ENCODE results near the gene LYSMD1.

The LYSMD1 gene

DNA sequence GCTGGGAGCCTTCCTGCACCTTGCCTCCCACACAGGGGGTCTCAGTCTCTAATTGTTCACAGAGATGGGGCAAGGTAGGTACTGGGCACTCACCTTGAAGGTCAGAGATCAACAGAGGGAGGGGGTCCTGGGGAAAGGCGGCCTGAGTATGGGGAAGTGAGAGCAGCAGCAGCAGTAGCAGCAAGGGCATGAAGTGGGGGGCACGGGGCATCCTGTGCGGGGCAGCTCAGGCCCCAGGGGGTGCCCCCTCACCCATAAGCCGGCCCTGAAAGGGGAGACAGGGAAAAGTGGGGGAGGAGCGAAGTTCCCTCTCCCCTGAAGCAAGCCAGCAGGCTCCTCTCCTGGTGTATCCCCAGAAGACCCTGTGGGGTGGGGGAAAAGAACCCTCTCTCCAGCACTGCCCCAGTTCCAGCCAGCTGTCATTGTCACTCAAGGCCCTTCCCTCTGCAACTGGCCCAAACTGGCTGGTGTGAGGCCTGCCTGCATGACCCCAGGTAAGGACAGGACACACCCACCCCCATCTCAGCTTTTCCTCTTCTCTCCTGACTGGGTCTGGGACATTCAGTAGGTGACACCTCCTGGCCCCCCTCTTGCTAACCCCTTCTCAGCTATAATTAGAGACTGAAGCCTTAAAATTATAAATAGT, 23.2 kb downstream of the LYSMD1 start:
- H3K4me3 ChIP-seq (ENCODE audit: low read depth, low read length): no peak overlapping the region
- in situ Hi-C loops (cut with HindIII; ENCODE audit: low sequenced_read_pairs): loop anchor here (5.0 kb wide), 1 partner anchor 45 kb away; no protein-coding TSS in a partner anchor
- no peak for DNase-seq (ENCODE audit: low read depth)
- no peak for TF ChIP-seq CTCF (IDR thresholded peaks at IDR 0.05; ENCODE audit: low read depth, low read length, missing control alignments)

GRCh38 chr1:151137789-151138188, 27.9 kb downstream of the LYSMD1 start:
- TF ChIP-seq CTCF (IDR thresholded peaks at IDR 0.05; ENCODE audit: low read depth, low read length, missing control alignments): no peak
- no peak overlapping the region for H3K4me3 ChIP-seq (ENCODE audit: low read depth, low read length)
- DNase-seq (ENCODE audit: low read depth): no peak
- in situ Hi-C loops (cut with HindIII; ENCODE audit: low sequenced_read_pairs): no loop called here

DNA sequence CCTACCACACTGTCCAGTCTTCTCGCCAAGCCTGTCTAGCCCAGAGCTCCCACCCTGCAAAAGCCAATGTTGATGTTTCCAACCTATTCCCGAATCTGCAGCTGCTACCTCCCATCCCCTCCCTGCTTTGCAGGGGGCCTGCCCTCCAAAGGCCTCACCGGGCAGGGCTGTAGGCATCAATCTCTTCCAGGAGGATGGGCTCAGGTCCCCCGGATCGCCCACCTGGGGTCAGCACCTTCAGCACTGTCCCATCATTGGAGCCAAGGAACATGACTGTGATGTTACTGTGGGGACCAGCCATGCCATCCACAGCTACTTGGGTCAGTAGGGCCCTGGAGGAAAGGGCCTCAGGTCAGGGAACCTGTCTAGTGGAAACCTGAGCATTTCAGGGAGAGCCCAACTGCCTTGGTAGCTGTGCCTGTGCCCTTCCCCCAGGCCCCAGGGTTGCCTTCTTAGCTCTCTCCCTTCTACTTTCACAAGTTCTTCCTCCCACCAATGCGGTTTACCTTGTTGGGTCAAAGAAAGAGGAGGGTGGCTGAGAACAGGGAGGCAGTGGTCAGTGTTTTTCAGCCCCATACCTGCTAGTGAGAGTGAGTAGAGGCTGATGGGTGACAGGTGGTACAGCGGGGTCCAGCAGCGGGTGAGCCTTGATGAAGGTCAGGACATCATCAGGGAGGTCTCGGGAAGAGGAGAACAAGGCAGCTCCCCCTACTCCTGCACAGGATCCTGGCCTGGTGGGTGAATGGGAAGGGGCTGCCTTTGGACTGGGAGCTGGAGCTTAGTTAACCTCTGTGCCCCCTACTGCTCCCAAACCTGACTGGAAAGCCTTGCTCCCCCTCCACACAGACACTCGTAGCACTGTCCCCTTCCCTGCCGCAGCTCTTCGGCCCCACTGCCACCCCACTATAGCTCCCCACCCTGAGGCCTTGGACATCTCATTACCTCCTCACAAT, 30.0 kb downstream of the LYSMD1 start:
- in situ Hi-C loops (cut with HindIII; ENCODE audit: low sequenced_read_pairs): no loop called here
- no peak overlapping the region for H3K4me3 ChIP-seq (ENCODE audit: low read depth, low read length)
- TF ChIP-seq CTCF (IDR thresholded peaks at IDR 0.05; ENCODE audit: low read depth, low read length, missing control alignments): peak; percentile 4
- no peak for DNase-seq (ENCODE audit: low read depth)

DNA sequence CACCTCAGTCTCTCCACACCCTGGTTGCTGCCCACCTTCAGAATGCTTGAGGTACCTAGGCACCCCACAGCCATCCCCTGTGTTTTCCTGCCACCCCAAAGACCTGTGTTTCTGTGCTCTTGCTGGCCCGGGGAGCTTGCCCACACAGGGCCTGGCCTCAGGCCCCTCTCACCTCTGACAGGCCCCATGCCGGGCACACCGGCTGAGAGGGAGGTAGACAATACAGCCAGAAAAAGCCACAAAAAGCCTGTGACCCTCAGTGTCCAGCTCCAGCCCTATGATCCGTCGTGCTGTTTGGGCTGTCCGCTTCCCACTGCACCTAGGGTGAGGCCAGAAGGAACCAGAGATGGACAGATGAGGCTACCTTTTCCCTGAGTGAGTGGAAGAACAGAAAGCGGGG, 30.7 kb downstream of the LYSMD1 start:
- no peak for TF ChIP-seq CTCF (IDR thresholded peaks at IDR 0.05; ENCODE audit: low read depth, low read length, missing control alignments)
- no peak for DNase-seq (ENCODE audit: low read depth)
- H3K4me3 ChIP-seq (ENCODE audit: low read depth, low read length): no peak overlapping the region
- in situ Hi-C loops (cut with HindIII; ENCODE audit: low sequenced_read_pairs): no loop called here

DNA sequence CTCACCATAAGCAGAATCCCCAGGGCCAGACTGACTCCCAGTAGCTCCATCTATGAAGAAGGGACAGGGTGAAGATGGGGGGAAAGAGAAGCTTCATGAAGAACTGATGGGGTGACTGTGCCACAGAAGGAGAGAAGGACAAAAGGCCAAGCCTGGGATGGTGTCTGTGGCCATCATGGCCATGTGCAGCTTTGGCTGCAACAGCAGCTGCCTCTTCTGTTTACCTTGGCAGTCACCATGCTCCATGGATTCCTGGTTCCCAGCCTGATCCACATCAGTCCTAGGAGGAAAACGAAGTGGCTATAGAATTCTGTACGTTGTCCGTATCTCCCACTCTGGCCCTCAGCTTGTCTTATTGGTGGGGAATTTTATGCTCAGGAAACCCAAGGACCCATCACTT, 31.3 kb downstream of the LYSMD1 start:
- no peak overlapping the region for H3K4me3 ChIP-seq (ENCODE audit: low read depth, low read length)
- in situ Hi-C loops (cut with HindIII; ENCODE audit: low sequenced_read_pairs): no loop called here
- no peak for DNase-seq (ENCODE audit: low read depth)
- no peak for TF ChIP-seq CTCF (IDR thresholded peaks at IDR 0.05; ENCODE audit: low read depth, low read length, missing control alignments)

- TF ChIP-seq CTCF (IDR thresholded peaks at IDR 0.05; ENCODE audit: low read depth, low read length, missing control alignments): no peak
- in situ Hi-C loops (cut with HindIII; ENCODE audit: low sequenced_read_pairs): no loop called here
- no peak for DNase-seq (ENCODE audit: low read depth)
- no peak overlapping the region for H3K4me3 ChIP-seq (ENCODE audit: low read depth, low read length)
Observed at GRCh38 chr1:151133018-151133806, 32.5 kb downstream of the LYSMD1 start.

Data from astrocyte of the cerebellum (primary cell).